ENCODE measurements around the gene CD46. TPM values are rescaled to one million over a fixed set of nuclear protein-coding genes. Genes with fewer than 3 reads are reported as not detected.
"Not testable (repeated sequence)": the region's sequence is repeated elsewhere in the genome, so short reads cannot be mapped to it uniquely, and the experiment has no call there.

CD46 gene
- total RNA-seq, 5 donors from 2014 or later (not counting 1 experiment from before 2014, with no cell fraction given) = 123 to 152 (median 145) TPM

DNA sequence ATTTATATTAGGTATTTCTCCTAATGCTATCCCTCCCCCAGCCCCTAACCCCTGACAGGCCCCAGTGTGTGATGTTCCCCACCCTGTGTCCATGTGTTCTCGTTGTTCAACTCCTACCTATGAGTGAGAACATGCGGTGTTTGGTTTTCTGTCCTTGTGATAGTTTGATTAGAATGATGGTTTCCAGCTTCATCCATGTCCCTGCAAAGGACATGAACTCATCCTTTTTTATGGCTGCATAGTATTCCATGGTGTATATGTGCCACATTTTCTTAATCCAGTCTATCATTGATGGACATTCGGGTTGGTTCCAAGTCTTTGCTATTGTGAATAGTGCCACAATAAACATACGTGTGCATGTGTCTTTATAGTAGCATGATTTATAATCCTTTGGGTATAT lies 18.7 kb downstream of the CD46 start:
- H3K36me3 ChIP-seq (ENCODE audit: control insufficient read depth in 2 of 2, extremely low read depth in 1 of 2, insufficient read depth in 1 of 2, low read length in 1 of 2) = peaks cover 0 to 17% of the 10 kb centered on the region in 2 donors
- H3K27me3 ChIP-seq (replicated peaks in 1 of 2; ENCODE audit: control insufficient read depth in 2 of 2, extremely low read depth in 1 of 2, insufficient read depth in 2 of 2, low read length in 1 of 2); DNase-seq; ATAC-seq (replicated peaks in 1 of 4); H3K4me3 Mint-ChIP-seq; H3K27me3 Mint-ChIP-seq; POLR2A ChIA-PET; H3K9me3 ChIP-seq; H3K27ac Mint-ChIP-seq; CTCF ChIA-PET; H3K4me3 ChIP-seq (ENCODE audit: control insufficient read depth in 1 of 2, extremely low read depth in 1 of 2, low read length in 1 of 2); H3K4me1 ChIP-seq (ENCODE audit: control insufficient read depth in 1 of 2, extremely low read depth in 1 of 2, insufficient read depth in 2 of 2, low read length in 2 of 2); H3K27ac ChIP-seq (ENCODE audit: low read length): not testable (repeated sequence)
- H3K9me3 Mint-ChIP-seq = peaks cover 0 to 11% (median 8%) of the 10 kb centered on the region in 3 donors
- H3K4me1 Mint-ChIP-seq = peaks cover 43 to 58% (median 44%) of the 10 kb centered on the region in 3 donors
- peaks cover 76% of the 10 kb centered on the region for H3K36me3 Mint-ChIP-seq
- WGBS (ENCODE audit: insufficient coverage) = no CpG with 5 or more reads among the region's 4 CpGs

DNA sequence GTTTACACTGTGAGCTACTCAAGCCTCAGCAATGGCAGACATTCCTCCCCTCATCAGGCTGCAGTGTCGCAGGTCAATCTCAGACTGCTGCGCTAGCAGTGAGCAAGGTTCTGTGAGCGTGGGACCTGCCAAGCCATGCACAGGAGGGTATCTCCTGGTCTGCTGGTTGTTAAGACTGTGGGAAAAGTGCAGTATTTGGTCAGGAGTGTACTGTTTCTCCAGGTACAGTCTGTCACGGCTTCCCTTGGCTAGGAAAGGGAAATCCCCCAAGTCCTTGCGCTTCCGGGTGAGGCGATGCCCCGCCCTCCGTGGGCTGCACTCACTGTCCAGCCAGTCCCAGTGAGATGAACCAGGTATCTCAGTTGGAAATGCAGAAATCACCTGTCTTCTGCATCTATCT lies 24.2 kb downstream of the CD46 start:
- ATAC-seq (replicated peaks in 1 of 4); H3K27ac ChIP-seq (ENCODE audit: low read length); H3K9me3 ChIP-seq; H3K27ac Mint-ChIP-seq; CTCF ChIA-PET; H3K4me3 Mint-ChIP-seq; H3K27me3 ChIP-seq (replicated peaks in 1 of 2; ENCODE audit: control insufficient read depth in 2 of 2, extremely low read depth in 1 of 2, insufficient read depth in 2 of 2, low read length in 1 of 2); H3K4me3 ChIP-seq (ENCODE audit: control insufficient read depth in 1 of 2, extremely low read depth in 1 of 2, low read length in 1 of 2); DNase-seq; H3K4me1 ChIP-seq (ENCODE audit: control insufficient read depth in 1 of 2, extremely low read depth in 1 of 2, insufficient read depth in 2 of 2, low read length in 2 of 2); H3K27me3 Mint-ChIP-seq: not testable (repeated sequence)
- H3K9me3 Mint-ChIP-seq = peaks cover 4 to 17% (median 10%) of the 10 kb centered on the region in 3 donors
- H3K4me1 Mint-ChIP-seq = peaks cover 59 to 64% (median 62%) of the 10 kb centered on the region in 3 donors
- POLR2A ChIA-PET = interaction anchor here in 1 of 2 donors (0.6 kb wide), 1 partner anchor 24 kb away, joined by 3 read pairs; the partner anchor contains the start of gene CD46
- H3K36me3 ChIP-seq (ENCODE audit: control insufficient read depth in 2 of 2, extremely low read depth in 1 of 2, insufficient read depth in 1 of 2, low read length in 1 of 2) = peaks cover 5 to 19% of the 10 kb centered on the region in 2 donors
- peaks cover 91% of the 10 kb centered on the region for H3K36me3 Mint-ChIP-seq
- 89% methylated on average over 8 of the region's 9 CpGs for WGBS (ENCODE audit: insufficient coverage)

DNA sequence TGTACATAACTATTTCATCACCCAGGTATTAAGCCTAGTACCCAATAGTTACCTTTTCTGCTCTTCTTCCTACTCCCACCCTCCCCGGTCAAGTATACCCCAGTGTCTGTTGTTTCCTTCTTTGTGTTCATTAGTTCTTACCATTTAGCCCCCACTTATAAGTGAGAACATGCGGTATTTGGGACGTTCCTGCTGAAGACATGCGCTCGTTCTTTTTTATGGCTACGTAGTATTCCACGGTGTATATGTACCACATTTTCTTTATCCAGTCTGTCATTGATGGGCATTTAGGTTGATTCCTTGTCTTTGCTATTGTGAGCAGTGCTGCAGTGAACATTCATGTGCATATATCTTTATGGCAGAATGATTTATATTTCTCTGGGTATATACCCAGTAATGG lies 25.6 kb downstream of the CD46 start:
- CTCF ChIA-PET = interaction anchor here in 1 of 2 donors (1.8 kb wide), 1 partner anchor 20 kb away, joined by 6 read pairs; no protein-coding TSS in a partner anchor
- Mint-ChIP-seq H3K4me1 (peaks cover 55 to 61% (median 55%) of the 10 kb centered on the region in 3 donors), H3K9me3 (peaks cover 4 to 12% (median 6%) of the 10 kb centered on the region in 3 donors), H3K36me3 (peaks cover 84% of the 10 kb centered on the region)
- POLR2A ChIA-PET; DNase-seq; H3K4me1 ChIP-seq (ENCODE audit: control insufficient read depth in 1 of 2, extremely low read depth in 1 of 2, insufficient read depth in 2 of 2, low read length in 2 of 2); H3K4me3 ChIP-seq (ENCODE audit: control insufficient read depth in 1 of 2, extremely low read depth in 1 of 2, low read length in 1 of 2); H3K27me3 ChIP-seq (replicated peaks in 1 of 2; ENCODE audit: control insufficient read depth in 2 of 2, extremely low read depth in 1 of 2, insufficient read depth in 2 of 2, low read length in 1 of 2); H3K9me3 ChIP-seq; H3K27ac Mint-ChIP-seq; H3K27me3 Mint-ChIP-seq; H3K4me3 Mint-ChIP-seq; ATAC-seq (replicated peaks in 1 of 4); H3K27ac ChIP-seq (ENCODE audit: low read length): not testable (repeated sequence)
- peaks cover 5 to 19% of the 10 kb centered on the region in 2 donors for H3K36me3 ChIP-seq (ENCODE audit: control insufficient read depth in 2 of 2, extremely low read depth in 1 of 2, insufficient read depth in 1 of 2, low read length in 1 of 2)
- WGBS (ENCODE audit: insufficient coverage) = 100% methylated on average over 2 of the region's 7 CpGs

DNA sequence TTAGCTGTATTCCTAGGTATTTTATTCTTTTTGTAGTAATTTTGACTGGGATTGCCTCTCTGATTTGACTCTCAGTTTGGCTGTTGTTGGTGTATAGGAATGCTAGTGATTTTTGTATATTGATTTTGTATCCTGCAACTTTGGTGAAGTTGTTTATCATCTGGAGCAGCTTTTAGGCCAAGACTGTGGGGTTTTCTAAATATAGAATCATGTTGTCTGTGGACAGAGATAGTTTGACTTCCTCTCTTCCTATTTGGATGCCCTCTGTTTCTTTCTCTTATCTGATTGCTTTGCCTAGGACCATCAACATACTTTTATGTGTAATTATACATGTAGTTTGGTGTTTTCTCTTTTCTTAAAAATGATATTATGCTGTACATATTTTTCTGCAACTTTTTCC lies 27.2 kb downstream of the CD46 start:
- Mint-ChIP-seq H3K36me3 (peaks cover 75% of the 10 kb centered on the region), H3K4me1 (peaks cover 39 to 46% (median 41%) of the 10 kb centered on the region in 3 donors), H3K4me3 (no peak overlapping the region), H3K27me3 (no peaks in the 10 kb centered on the region), H3K27ac (peak overlapping the region in 1 of 2 donors; percentile 54), H3K9me3 (peaks cover 4 to 12% (median 6%) of the 10 kb centered on the region in 3 donors)
- Histone ChIP-seq H3K4me3 (ENCODE audit: control insufficient read depth in 1 of 2, extremely low read depth in 1 of 2, low read length in 1 of 2) (no peak overlapping the region), H3K36me3 (ENCODE audit: control insufficient read depth in 2 of 2, extremely low read depth in 1 of 2, insufficient read depth in 1 of 2, low read length in 1 of 2) (peaks cover 5 to 24% of the 10 kb centered on the region in 2 donors), H3K27ac (ENCODE audit: low read length) (no peak overlapping the region), H3K9me3 (no peaks in the 10 kb centered on the region), H3K27me3 (replicated peaks in 1 of 2; ENCODE audit: control insufficient read depth in 2 of 2, extremely low read depth in 1 of 2, insufficient read depth in 2 of 2, low read length in 1 of 2) (no peaks in the 10 kb centered on the region), H3K4me1 (ENCODE audit: control insufficient read depth in 1 of 2, extremely low read depth in 1 of 2, insufficient read depth in 2 of 2, low read length in 2 of 2) (peaks cover 0 to 3% of the 10 kb centered on the region in 2 experiments)
- CTCF ChIA-PET = interaction anchor here in 1 of 2 donors (1.8 kb wide), 1 partner anchor 18 kb away, joined by 6 read pairs; no protein-coding TSS in a partner anchor
- POLR2A ChIA-PET = no interaction called here
- DNase-seq (no peak), ATAC-seq (replicated peaks in 1 of 4) (no peak)

DNA sequence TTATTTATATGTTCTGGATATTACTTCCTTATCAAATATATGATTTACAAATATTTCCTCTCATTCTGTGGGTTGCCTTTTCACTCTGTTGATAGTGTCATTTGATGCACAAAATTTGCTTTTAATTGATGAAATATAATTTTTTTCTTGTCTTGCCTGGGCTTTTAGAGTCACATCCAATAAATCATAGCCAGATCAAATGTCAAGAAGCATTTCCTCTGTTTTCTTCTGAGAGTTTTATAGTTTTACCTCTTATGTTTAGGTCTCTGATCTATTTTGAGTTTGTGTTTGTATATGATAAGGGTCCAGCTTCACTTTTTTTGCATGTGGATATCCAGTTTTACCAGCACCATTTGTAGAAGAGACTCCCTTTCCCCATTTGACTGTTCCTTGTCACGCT lies 29.5 kb downstream of the CD46 start:
- WGBS (ENCODE audit: insufficient coverage) = no CpG with 5 or more reads among the region's 1 CpG
- Mint-ChIP-seq H3K9me3 (peaks cover 4 to 9% (median 4%) of the 10 kb centered on the region in 3 donors), H3K27ac (no peak overlapping the region), H3K4me1 (peaks cover 29 to 33% (median 32%) of the 10 kb centered on the region in 3 donors), H3K36me3 (peaks cover 61% of the 10 kb centered on the region), H3K27me3 (no peaks in the 10 kb centered on the region), H3K4me3 (no peak overlapping the region)
- no peak overlapping the region for H3K27ac ChIP-seq (ENCODE audit: low read length)
- no peaks in the 10 kb centered on the region for H3K4me1 ChIP-seq (ENCODE audit: control insufficient read depth in 1 of 2, extremely low read depth in 1 of 2, insufficient read depth in 2 of 2, low read length in 2 of 2)
- POLR2A ChIA-PET = no interaction called here
- H3K9me3 ChIP-seq = no peaks in the 10 kb centered on the region
- no peaks in the 10 kb centered on the region for H3K27me3 ChIP-seq (replicated peaks in 1 of 2; ENCODE audit: control insufficient read depth in 2 of 2, extremely low read depth in 1 of 2, insufficient read depth in 2 of 2, low read length in 1 of 2)
- no peak overlapping the region for H3K4me3 ChIP-seq (ENCODE audit: control insufficient read depth in 1 of 2, extremely low read depth in 1 of 2, low read length in 1 of 2)
- peaks cover 9 to 27% of the 10 kb centered on the region in 2 donors for H3K36me3 ChIP-seq (ENCODE audit: control insufficient read depth in 2 of 2, extremely low read depth in 1 of 2, insufficient read depth in 1 of 2, low read length in 1 of 2)
- DNase-seq = no peak
- CTCF ChIA-PET = no interaction called here
- no peak for ATAC-seq (replicated peaks in 1 of 4)

DNA sequence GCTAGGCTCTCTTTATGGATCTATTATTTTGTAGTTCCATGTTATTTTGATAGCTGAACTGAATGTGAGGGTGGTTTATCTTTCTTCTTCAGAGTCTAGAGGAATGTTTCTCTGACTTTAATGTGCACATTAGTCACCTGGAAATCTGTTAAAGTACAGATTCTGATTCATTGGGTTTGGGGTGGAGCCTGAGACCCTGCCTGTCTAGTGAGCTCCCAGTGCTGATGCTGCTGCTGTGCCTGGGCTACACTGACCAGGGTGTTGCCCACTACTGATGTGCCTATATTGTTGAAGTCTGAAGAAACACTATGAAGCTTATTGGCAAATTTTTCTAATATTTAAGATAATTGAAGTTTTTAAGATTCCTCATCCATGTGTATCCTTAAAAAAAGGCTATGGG lies 35.9 kb downstream of the CD46 start:
- no peaks in the 10 kb centered on the region for H3K27me3 Mint-ChIP-seq
- H3K4me3 Mint-ChIP-seq = no peak overlapping the region
- Histone ChIP-seq H3K27me3 (replicated peaks in 1 of 2; ENCODE audit: control insufficient read depth in 2 of 2, extremely low read depth in 1 of 2, insufficient read depth in 2 of 2, low read length in 1 of 2) (no peaks in the 10 kb centered on the region), H3K4me1 (ENCODE audit: control insufficient read depth in 1 of 2, extremely low read depth in 1 of 2, insufficient read depth in 2 of 2, low read length in 2 of 2) (no peaks in the 10 kb centered on the region), H3K36me3 (ENCODE audit: control insufficient read depth in 2 of 2, extremely low read depth in 1 of 2, insufficient read depth in 1 of 2, low read length in 1 of 2) (peaks cover 4 to 36% of the 10 kb centered on the region in 2 donors), H3K4me3 (ENCODE audit: control insufficient read depth in 1 of 2, extremely low read depth in 1 of 2, low read length in 1 of 2) (no peak overlapping the region), H3K9me3 (no peaks in the 10 kb centered on the region), H3K27ac (ENCODE audit: low read length) (no peak overlapping the region)
- CTCF ChIA-PET = interaction anchor here in 1 of 2 donors (0.7 kb wide), 1 partner anchor 106 kb away, joined by 3 read pairs; no protein-coding TSS in a partner anchor
- peaks cover 17% of the 10 kb centered on the region for H3K36me3 Mint-ChIP-seq
- H3K27ac Mint-ChIP-seq = no peak overlapping the region
- no peak for ATAC-seq (replicated peaks in 1 of 4)
- DNase-seq = no peak
- no peaks in the 10 kb centered on the region for H3K9me3 Mint-ChIP-seq
- no peaks in the 10 kb centered on the region for H3K4me1 Mint-ChIP-seq
- POLR2A ChIA-PET = no interaction called here

Data from T-cell (primary cell).